GM12878 (cell line): ENCODE measurements around the gene RCCD1. TPM values are rescaled to one million over a fixed set of nuclear protein-coding genes. Genes with fewer than 3 reads are reported as not detected.

ENCODE experiments used
- ATAC-seq: fragments of 200-7000 bp; cut with Tn5 transposase; 3 replicates; pipeline ENCODE4 v1.9.1; 2020; ENCODE audit warnings: mild to moderate bottlenecking, moderate library complexity
- BruUV-seq: library from RNA; stranded (reverse); fragments of 400-500 nt; replicated peaks from 2 replicates; lab custom pipeline; 2021; lab: Mats Ljungman, UMichigan
- CTCF ChIA-PET: fragments of 300-600 bp; sonication (Branson Sonifier 250); formaldehyde crosslinking; extraction: SDS; loops from one replicate; lab custom pipeline; 2021; ENCODE audit warnings: inconsistent platforms; lab: Yijun Ruan, JAX
- POLR2A ChIA-PET: fragments of 350-600 bp; formaldehyde crosslinking; extraction: SDS; loops from one replicate; lab custom pipeline; 2021; ENCODE audit warnings: inconsistent platforms; lab: Charles Lee
- RAD21 ChIA-PET: fragments of 300-600 bp; sonication (Branson Sonifier 250); formaldehyde crosslinking; loops from one replicate; lab custom pipeline; 2023; ENCODE audit warnings: antibody characterized with exemption; ENCODE audit not compliant: unreplicated experiment; lab: Charles Lee
- SMC1A ChIA-PET: fragments of 300-600 bp; sonication (Branson Sonifier 250); formaldehyde crosslinking; loops from one replicate; lab custom pipeline; 2023; ENCODE audit not compliant: unreplicated experiment, uncharacterized antibody; lab: Charles Lee
- DNase-seq: peaks from one replicate; pipeline ENCODE4 v3.0.0-alpha.2; 2011; ENCODE audit warnings: low read depth, low spot score
- FAIRE-seq: peaks from 3 replicates; lab custom pipeline; 2011; peaks lifted over from hg19 to GRCh38; lab: Jason Lieb, UNC
- H2AFZ ChIP-seq: 2 replicates; pipeline ENCODE4 v1.6.0; 2011; ENCODE audit warnings: low read depth, low read length, control low read depth; ENCODE audit not compliant: control insufficient read depth
- H3K27ac ChIP-seq: 2 replicates; pipeline ENCODE4 v1.5.1; 2011; ENCODE audit warnings: control low read depth; ENCODE audit not compliant: control insufficient read depth, insufficient read depth
- H3K27me3 ChIP-seq, 2 experiments: replicated peaks in 1 of 2; 2 replicates each; pipeline versions ENCODE4 v1.6.0 to v1.6.1; 2011; ENCODE audit warnings: low read length in 1 of 2; ENCODE audit not compliant: control insufficient read depth in 2 of 2, insufficient read depth in 2 of 2
- H3K36me3 ChIP-seq, 2 experiments: 2 replicates each; pipeline ENCODE4 v1.5.1; 2011; ENCODE audit warnings: low read length in 1 of 2; ENCODE audit not compliant: control insufficient read depth in 2 of 2, insufficient read depth in 2 of 2
- H3K4me1 ChIP-seq: 2 replicates; pipeline ENCODE4 v1.6.1; 2011; ENCODE audit warnings: mild to moderate bottlenecking, low read length, moderate library complexity, mixed read lengths; ENCODE audit not compliant: control insufficient read depth, insufficient read depth
- H3K4me2 ChIP-seq: 2 replicates; pipeline ENCODE4 v1.6.0; 2011; ENCODE audit warnings: control low read depth; ENCODE audit not compliant: control insufficient read depth, insufficient read depth
- H3K4me3 ChIP-seq: fragments of 200-600 bp; sonication (generic); 2 replicates; pipeline ENCODE4 v1.5.1; 2016
- H3K79me2 ChIP-seq: 2 replicates; pipeline ENCODE4 v1.6.0; 2011; ENCODE audit warnings: low read length; ENCODE audit not compliant: control insufficient read depth, insufficient read depth
- H3K9ac ChIP-seq: 2 replicates; pipeline ENCODE4 v1.8.0; 2011; ENCODE audit warnings: low read length, control low read depth, mixed read lengths; ENCODE audit not compliant: control insufficient read depth, insufficient read depth
- H3K9me3 ChIP-seq: replicated peaks from 3 replicates; pipeline ENCODE4 v1.5.1; 2011; ENCODE audit warnings: mild to moderate bottlenecking, low read length; ENCODE audit not compliant: control insufficient read depth, insufficient read depth
- H4K20me1 ChIP-seq: 2 replicates; pipeline ENCODE4 v1.6.0; 2011; ENCODE audit not compliant: control insufficient read depth, insufficient read depth
- ASH2L ChIP-seq: fragments of 300-600, 200-600 bp; sonication (generic); IDR thresholded peaks from 2 replicates; pipeline ENCODE4 v1.6.1; 2017; ENCODE audit warnings: low read depth, mild to moderate bottlenecking, borderline replicate concordance
- CBX5 ChIP-seq: sonication (generic); IDR thresholded peaks from 2 replicates; pipeline ENCODE4 v1.6.1; 2016; ENCODE audit warnings: low read depth, moderate library complexity, mild to moderate bottlenecking, inconsistent platforms
- CREM ChIP-seq: IDR thresholded peaks from 2 replicates; pipeline ENCODE4 v1.6.1; 2014; ENCODE audit warnings: antibody characterized with exemption, low read depth
- FOXM1 ChIP-seq: IDR thresholded peaks from 2 replicates; pipeline ENCODE4 v1.6.1; 2012; ENCODE audit warnings: low read depth, mild to moderate bottlenecking, inconsistent platforms, low read length, moderate library complexity
- HDGF ChIP-seq: fragments of 450-650 bp; IDR thresholded peaks from 2 replicates; pipeline ENCODE4 v1.6.1; 2016; ENCODE audit warnings: antibody characterized with exemption
- JUND ChIP-seq: IDR thresholded peaks from 2 replicates; pipeline ENCODE4 v1.6.1; 2012; ENCODE audit warnings: low read depth, mild to moderate bottlenecking, low read length, improper control_type of control experiment, moderate library complexity
- PAX5 ChIP-seq: IDR thresholded peaks from 2 replicates; pipeline ENCODE4 v1.6.1; 2011; ENCODE audit warnings: low read depth, low read length, borderline replicate concordance
- WGBS: methylation state at CpG from one replicate; pipeline ENCODE4 v1.1.6; 2016; ENCODE audit warnings: low lambda C conversion rate; ENCODE audit not compliant: insufficient replicate concordance, insufficient coverage; ENCODE audit errors: missing lambda C conversion rate; 5-methylcytosine and 5-hydroxymethylcytosine counted together
- in situ Hi-C: fragments of 300-500 bp; cut with MboI; formaldehyde crosslinking; loops from 9 replicates; pipeline ENCODE4 v1.14.3; 2018; ENCODE audit warnings: mixed read lengths
- intact Hi-C: fragments of 100-400 bp; cut with micrococcal nuclease; formaldehyde crosslinking; loops from one replicate; pipeline ENCODE4 v1.14.2; 2022; ENCODE audit not compliant: unreplicated experiment
- polyA plus RNA-seq, 11 experiments: library from polyadenylated mRNA; depleted of rRNA in 4 of 11; unstranded in 6 of 11; stranded (reverse) in 5 of 11; fragments of >200 nt; fragmentation: Nextera tagmentation in 4 of 11; fragmentation: Illumina TruSeq in 1 of 11; extraction: Ambion mirVana in 4 of 11; extraction: Trizol in 1 of 11; gene quantifications; 1 replicate in 1 of 11; 2 replicates in 10 of 11; pipeline versions ENCODE4 v1.2.1 to v1.2.3, GENCODE V29; 2011 to 2016; ENCODE audit warnings: inconsistent platforms in 2 of 11, missing spikeins in 2 of 11, low read depth in 1 of 11
- total RNA-seq, 4 experiments: library from RNA; depleted of rRNA in 3 of 4; stranded (reverse); fragments of >200 nt in 3 of 4; fragmentation: Illumina TruSeq in 1 of 4; extraction: Trizol in 1 of 4; gene quantifications; 2 replicates each; pipeline versions ENCODE4 v1.2.1 to v1.2.3, GENCODE V29; 2013 to 2021
- TF ChIP-seq, protein P1 (sequence below): IDR thresholded peaks from 2 replicates; pipeline ENCODE4 v1.6.1; 2012; ENCODE audit warnings: low read length, inconsistent platforms
- TF ChIP-seq, protein P2 (sequence below): IDR thresholded peaks from 2 replicates; pipeline ENCODE4 v1.6.1; 2011; ENCODE audit warnings: borderline replicate concordance, low read depth, mild to moderate bottlenecking, moderate library complexity, mixed read lengths, low read length; ENCODE audit not compliant: insufficient read depth; ENCODE audit errors: extremely low read length

The RCCD1 gene
- total and polyA plus RNA-seq, 10 of the 15 experiments (the other 5 are each of a cell fraction or from before 2014, with no cell fraction given): 5.2 to 30.4 (median 20.9) TPM

DNA sequence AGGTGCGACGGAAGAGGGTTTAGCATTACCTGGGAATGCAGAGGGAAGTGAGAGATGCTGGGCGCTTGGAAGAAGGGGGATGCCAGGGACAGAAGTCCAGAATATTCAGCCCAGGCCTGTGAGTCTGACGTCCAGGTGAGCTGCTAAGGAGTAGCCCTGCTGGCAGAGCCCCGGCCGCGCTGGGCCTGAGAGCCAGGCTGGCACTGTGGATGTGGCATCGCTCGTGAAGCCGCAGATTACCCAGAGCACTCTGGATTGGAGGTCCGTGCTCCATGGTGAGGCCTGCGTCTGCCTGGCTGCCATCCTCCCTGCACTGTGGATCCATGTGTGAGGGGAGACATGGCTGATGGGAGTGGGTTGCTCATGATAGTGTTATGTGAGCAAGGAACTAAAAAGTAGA, 37.1 kb upstream of the RCCD1 start:
- no TSS peak for BruUV-seq
- ATAC-seq (no peak), FAIRE-seq (no peak), DNase-seq (no peak)
- Histone ChIP-seq H3K9me3 (no peaks in the 10 kb centered on the region), H3K9ac (no peak overlapping the region), H3K27me3 (no peaks in the 10 kb centered on the region), H3K36me3 (peaks cover 36 to 42% of the 10 kb centered on the region in 2 experiments), H3K4me2 (no peak overlapping the region), H3K4me1 (peaks cover 5% of the 10 kb centered on the region), H3K27ac (no peak overlapping the region), H4K20me1 (no peaks in the 10 kb centered on the region), H2AFZ (no peak overlapping the region), H3K79me2 (no peaks in the 10 kb centered on the region), H3K4me3 (no peak overlapping the region)
- in situ Hi-C loops (no loop called here), intact Hi-C loops (no loop called here)
- ChIA-PET POLR2A (interaction anchor here (0.6 kb wide), 1 partner anchor 208 kb away, joined by 3 read pairs; no protein-coding TSS in a partner anchor), CTCF (no interaction called here), RAD21 (no interaction called here), SMC1A (no interaction called here)
- 97% methylated on average over 12 of the region's 12 CpGs for WGBS
- TF ChIP-seq, protein P1, sequence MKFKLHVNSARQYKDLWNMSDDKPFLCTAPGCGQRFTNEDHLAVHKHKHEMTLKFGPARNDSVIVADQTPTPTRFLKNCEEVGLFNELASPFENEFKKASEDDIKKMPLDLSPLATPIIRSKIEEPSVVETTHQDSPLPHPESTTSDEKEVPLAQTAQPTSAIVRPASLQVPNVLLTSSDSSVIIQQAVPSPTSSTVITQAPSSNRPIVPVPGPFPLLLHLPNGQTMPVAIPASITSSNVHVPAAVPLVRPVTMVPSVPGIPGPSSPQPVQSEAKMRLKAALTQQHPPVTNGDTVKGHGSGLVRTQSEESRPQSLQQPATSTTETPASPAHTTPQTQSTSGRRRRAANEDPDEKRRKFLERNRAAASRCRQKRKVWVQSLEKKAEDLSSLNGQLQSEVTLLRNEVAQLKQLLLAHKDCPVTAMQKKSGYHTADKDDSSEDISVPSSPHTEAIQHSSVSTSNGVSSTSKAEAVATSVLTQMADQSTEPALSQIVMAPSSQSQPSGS: no peak
- TF ChIP-seq FOXM1 (no peak), HDGF (no peak), CBX5 (no peak), JUND (no peak), PAX5 (no peak), ASH2L (no peak), CREM (no peak)
- TF ChIP-seq, protein P2, sequence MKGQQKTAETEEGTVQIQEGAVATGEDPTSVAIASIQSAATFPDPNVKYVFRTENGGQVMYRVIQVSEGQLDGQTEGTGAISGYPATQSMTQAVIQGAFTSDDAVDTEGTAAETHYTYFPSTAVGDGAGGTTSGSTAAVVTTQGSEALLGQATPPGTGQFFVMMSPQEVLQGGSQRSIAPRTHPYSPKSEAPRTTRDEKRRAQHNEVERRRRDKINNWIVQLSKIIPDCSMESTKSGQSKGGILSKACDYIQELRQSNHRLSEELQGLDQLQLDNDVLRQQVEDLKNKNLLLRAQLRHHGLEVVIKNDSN: no peak
